AG08395 (cell line): ENCODE data around the gene GCC2.
"Not testable (repeated sequence)": the region's sequence is repeated elsewhere in the genome, so short reads cannot be mapped to it uniquely, and the experiment has no call there.

Source experiments
- DNase-seq: peaks from one replicate; pipeline ENCODE4 v3.0.0; 2012; ENCODE audit warnings: mixed read lengths, low spot score

GCC2 gene, protein sequence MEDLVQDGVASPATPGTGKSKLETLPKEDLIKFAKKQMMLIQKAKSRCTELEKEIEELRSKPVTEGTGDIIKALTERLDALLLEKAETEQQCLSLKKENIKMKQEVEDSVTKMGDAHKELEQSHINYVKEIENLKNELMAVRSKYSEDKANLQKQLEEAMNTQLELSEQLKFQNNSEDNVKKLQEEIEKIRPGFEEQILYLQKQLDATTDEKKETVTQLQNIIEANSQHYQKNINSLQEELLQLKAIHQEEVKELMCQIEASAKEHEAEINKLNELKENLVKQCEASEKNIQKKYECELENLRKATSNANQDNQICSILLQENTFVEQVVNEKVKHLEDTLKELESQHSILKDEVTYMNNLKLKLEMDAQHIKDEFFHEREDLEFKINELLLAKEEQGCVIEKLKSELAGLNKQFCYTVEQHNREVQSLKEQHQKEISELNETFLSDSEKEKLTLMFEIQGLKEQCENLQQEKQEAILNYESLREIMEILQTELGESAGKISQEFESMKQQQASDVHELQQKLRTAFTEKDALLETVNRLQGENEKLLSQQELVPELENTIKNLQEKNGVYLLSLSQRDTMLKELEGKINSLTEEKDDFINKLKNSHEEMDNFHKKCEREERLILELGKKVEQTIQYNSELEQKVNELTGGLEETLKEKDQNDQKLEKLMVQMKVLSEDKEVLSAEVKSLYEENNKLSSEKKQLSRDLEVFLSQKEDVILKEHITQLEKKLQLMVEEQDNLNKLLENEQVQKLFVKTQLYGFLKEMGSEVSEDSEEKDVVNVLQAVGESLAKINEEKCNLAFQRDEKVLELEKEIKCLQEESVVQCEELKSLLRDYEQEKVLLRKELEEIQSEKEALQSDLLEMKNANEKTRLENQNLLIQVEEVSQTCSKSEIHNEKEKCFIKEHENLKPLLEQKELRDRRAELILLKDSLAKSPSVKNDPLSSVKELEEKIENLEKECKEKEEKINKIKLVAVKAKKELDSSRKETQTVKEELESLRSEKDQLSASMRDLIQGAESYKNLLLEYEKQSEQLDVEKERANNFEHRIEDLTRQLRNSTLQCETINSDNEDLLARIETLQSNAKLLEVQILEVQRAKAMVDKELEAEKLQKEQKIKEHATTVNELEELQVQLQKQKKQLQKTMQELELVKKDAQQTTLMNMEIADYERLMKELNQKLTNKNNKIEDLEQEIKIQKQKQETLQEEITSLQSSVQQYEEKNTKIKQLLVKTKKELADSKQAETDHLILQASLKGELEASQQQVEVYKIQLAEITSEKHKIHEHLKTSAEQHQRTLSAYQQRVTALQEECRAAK (N-terminal part only)

DNA sequence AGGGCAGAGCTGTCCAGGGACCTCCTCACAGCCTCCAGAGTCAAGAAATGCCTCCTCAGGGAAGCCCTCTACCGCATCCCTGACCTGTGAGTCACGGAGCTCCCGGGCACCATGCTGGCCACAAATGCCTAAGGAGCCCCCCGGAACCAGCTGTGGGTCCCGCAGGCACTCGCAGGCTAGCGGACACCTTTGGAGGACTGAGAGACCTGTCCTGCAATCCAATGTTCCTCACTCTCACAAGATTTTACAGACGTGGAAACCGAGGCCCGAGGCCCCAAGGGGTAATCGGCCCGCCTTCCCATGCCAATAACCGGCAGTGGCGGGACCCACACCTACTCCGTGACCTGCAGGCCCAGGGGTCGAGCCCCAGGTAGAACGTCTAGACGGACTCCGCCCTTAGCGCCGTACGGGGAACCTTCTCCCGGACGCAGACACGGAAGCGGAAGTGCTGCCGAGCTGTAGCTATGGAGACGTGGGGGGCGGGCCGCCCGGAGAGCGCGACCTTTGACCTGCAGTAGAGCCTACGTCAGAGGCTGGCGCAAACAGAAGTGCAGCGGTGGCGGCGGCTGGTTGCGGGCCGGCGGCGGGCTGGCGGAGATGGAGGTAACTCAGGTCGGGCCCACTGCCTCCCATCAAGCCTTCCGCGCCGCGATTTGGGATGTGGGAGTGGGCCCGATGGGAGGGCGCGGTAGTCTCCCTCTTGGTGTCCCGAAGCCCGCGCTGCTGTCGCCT, at the start of gene GCC2:
Gene GCC2, plus strand, starts transcription at position 529 of the 732 bp plus-strand sequence. Its CDS starts 69 bp downstream, at position 598.
- DNase-seq: peak; percentile 93

DNA sequence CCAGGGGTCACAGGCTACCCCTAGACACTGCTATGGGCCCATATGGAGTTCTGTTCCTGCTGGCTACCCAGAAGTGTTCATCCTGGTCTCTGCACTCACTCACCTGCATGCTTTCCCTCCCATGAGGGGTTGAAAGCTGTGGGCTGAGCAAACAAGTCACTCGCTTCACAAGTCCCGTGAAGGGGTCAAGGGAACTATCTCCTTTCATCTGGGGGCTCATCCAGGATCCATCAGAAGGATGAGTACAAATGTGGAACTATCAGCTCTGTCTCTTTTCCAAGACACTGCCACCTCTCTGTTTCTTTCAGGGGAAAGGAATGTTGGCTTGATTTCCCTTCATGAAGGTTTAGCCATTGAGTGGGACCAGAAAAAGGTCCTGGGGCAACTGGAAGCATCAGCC, 49.5 kb upstream of the GCC2 start:
- no peak for DNase-seq

DNA sequence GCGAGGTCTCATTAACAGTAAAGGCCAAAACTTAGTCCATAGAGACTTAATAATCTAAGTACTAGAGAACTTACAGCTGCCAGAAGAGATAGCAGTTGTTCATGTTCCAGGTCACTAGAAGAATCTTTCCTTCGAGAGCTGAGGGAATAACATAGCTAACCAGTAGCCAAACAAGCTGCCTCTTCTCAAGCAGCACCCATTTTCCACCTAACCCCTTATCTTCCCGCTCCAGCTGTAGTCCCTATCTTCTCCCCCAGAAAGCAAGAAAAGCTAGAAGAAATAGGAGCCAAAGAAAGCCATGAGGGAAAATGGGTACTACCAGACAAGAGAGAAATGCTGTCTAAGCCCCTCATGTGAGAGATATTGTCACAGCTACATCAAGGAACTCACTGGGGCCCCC, 47.2 kb upstream of the GCC2 start:
- no peak for DNase-seq

DNA sequence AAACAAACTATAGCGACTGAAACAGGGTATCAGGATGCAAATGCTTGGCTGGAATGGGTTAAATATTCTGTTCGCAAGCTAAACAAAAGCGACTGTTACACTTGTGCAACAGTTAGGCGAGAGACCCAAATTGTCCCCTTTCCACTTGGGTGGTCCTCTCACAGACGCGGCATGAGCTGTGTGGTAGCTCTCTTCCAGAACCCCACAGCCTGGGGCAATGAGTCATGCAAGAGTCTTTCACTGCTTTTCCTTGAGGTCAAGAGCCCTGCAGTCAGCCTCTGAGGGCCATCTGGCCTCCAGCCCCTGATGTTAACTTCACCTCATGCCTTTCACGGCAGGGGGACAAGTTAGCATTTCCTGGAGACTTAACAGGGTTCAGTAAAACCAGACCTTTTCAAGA, 45.5 kb upstream of the GCC2 start:
- peak; percentile 50 for DNase-seq

DNA sequence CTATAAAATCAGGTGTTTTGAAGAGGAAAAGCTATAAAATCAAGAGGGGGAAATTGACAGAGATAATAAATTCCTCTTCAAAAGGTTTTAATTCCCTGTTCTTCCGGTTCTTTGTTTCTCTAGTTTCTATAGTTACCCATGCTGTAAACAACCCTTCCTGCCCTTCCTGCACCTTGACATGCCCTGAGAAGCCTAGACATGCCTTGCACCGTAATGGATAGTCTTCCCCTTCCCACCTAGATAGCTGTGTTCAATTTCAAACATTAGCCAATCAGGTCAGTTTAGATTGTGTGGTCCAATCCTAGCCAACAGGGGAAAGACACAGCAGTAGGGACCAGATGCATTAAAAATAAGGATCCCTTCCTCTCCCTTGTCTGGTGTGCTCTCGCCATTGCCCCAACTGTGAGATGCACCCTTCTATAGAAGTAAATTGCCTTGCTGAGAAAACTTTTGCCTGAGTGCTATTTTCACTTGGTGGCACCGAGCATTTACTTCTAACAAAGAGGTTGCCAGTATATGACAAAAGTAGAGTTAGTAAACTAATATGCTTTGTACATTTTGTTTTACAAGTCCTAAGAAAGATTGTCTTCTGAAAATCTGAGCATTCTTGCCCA, 44.1 kb upstream of the GCC2 start:
- no peak for DNase-seq

DNA sequence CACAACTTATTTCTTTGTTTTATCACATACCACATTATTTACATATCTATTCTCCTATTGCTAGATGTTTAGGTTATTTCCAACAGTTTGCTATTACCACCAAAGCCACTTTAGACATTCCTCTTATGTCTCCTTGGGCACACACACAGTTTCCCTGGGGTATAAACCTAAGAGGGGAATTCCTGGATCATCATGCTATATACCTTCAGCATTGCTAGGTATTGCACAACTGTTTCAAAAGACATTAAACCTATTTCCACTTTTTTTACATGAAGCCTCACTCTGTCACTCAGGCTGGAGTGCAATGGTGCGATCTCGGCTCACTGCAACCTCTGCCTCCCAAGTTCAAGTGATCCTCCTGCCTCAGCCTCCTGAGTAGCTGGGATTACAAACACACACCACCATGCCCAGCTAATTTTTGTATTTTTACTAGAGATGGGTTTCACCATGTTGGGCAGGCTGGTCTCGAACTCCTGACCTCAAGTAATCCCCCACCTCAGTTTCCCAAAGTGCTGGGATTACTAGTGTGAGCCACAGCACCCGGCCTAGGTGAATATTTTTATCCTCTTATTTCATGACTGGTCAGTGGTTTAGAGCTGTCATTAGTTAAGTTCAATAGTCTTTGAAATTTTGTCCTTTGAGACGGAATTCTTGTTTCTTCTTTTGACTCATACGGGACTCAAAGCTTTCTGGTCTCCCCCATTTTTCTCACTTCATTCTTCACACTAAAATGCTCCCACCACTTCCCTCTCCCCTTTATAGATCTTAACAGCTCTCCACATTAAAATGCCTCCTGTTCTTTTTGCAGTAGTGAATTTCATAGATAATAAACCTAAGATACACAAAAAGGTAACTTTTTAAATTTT, 40.9 kb upstream of the GCC2 start:
- DNase-seq: no peak

DNA sequence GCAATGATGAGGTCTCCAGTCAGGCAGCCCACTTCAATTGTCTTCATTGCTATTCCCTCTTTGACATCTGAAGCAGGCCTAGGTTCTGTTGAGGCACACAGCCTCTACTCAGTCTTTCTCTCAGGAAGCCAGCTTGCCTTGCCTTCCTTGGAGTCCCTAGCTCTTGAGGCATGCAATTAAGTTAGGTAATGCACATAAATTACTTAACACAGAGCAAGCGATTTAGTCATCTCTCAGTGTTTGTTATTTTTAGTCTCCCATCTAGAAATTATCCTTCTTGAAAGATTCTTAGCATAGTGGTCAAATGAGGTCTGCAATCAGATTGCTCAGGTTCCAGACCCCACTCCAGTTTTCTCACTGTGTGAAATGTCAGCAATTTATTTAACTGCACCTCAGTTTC, 39.2 kb upstream of the GCC2 start:
- peak; percentile 34 for DNase-seq

DNA sequence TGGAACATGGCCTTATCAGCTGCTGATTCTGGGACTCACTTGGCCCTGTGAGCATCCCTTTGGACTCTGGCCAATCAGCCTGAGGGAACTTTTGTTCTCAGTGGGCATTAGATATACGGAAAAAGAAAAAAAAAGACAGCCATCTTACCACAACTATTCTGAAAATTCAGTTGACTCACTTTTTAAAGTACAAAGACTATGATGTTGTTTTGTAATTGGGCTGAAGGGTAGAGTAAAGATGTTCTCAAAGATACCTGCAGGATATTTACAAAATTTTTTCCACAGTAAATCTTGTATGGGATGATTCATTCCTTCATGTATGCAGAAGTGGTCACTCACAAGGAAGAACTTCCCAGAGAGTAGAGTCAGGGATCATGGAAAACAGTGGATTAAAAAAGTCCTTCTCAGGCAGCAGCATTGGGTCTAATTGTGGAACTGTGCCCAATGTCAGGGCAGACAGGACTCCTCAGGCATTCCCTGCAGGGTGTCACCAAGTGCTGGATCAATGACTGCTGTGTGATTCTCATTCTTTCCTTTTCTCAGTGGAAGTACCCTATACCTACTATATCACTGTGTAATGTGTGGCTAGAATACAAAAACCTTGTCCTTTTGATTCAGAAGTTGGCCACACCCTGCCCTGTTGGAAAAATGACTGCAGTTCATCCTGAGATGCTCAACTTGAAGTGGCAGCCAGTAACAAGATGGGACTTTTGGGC, 35.9 kb upstream of the GCC2 start:
- DNase-seq: peak; percentile 84

DNA sequence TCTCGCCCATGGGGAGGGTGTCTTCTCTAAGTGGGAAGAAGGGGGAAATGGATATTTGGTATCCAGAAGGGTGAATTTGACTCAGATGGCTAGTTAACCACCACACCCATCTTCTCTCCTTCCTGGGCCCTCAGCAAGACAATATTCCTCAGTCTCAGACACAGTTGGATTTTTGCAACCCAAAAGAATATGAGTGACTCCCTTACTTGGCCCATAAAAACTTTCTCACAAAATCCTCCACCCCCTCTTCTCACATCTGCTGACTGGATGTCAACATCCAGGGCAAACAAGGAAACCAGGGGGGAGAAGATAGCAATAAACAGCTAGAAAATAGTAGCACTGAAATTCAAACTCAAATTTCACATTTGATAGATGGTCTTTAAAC, 35.3 kb upstream of the GCC2 start:
- DNase-seq: no peak

DNA sequence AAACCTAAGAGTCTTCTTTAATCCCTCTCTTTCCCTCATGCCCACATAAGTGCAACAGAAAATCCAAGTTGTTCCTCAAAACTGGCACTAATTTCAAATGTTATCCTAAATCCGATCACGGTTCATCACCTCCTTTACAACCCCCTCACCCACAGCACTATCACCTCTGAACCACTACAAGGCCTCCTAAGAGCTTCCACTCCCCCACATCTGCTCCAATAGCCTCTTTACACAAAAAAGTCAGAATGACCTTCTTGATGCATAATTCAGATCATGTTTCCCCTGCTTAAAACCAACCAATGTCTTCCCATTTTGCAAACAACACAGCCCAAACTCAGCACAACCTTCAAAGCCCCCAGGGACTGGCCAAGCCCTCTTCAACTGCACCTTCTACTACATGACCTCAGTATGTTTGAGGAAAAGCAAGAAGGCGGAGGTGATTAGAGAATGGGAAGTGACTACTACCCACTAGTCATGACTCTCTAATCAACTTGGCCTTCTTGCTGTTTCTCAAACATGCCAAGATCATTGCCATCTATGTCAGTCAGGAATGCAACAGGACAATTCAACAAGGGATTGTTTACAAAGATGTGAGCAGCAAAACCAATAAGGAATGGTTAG, 34.6 kb upstream of the GCC2 start:
- DNase-seq: no peak

DNA sequence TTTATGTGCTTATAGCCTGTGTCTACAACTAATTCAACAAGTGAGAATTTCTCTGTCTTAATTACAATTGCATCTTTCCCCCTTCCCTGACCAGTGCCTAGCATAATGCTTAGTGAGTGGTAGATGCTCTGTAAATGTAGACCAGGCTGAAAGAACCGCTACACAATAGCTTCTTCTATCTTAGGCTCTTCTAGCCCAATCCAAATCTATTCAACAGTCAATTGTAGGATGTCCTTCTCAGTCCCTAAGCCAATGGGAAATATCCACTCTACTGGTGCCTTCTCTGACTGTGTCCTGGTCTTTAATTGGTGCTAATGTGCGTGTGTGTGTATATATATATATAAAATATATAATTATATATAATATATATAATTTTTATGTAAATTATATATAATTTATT, 34.1 kb upstream of the GCC2 start:
- no peak for DNase-seq

DNA sequence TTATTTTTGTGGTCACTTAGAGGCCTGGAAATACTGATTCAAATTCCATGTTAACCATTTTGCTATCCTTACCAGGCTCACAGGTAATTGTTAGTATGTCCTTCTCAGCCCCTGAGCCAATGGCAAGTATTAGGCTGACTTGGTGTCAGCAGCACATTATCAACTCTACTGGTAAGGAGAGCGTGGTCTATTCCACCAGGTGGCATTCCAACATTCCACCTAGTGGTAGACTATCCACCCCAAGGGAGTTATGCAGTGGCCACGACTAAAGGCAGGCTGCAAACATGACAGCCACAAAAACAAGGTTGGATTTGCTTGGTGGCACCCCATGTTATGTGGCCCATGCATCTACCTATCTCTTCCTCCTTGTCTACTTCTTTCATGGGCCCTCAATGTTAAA, 31.8 kb upstream of the GCC2 start:
- DNase-seq: no peak

DNA sequence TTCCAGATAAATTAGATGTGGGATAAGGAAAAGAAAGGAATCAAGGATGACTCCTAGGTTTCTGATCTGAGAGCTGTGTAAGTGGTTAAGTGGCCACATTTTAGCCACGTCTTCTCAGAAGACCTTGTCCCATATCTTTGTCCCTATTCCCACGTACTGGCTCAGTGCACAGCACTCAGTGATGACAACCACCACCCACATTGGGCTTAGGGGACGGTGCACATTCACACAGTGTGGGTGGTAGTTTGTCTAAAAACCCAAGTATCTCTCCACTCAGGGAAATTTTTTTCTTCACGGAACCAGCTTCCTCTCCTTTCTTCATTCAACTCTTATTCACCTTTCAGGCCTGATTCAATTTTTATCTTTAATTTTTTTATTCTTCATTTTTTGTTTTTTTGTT, 30.6 kb upstream of the GCC2 start:
- no peak for DNase-seq

DNA sequence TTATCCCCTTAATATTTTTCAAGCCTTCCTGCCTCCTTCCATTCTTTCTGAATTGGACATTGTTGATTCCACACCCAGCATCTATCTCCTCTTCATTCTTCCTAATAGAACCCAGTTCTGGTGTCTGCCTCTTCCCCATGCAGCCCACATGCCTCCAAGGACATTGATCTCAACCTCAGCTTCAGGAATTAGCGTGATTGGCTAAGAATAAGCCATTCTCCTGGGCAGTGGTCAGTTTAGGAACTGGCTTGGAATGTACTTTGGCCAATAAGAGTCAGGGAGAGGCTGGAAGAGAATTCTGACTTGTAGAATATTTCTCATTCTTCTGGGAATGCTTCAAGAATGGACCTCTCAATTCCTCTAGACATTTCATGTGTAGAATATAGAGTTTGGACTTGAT, 25.9 kb upstream of the GCC2 start:
- DNase-seq: no peak

DNA sequence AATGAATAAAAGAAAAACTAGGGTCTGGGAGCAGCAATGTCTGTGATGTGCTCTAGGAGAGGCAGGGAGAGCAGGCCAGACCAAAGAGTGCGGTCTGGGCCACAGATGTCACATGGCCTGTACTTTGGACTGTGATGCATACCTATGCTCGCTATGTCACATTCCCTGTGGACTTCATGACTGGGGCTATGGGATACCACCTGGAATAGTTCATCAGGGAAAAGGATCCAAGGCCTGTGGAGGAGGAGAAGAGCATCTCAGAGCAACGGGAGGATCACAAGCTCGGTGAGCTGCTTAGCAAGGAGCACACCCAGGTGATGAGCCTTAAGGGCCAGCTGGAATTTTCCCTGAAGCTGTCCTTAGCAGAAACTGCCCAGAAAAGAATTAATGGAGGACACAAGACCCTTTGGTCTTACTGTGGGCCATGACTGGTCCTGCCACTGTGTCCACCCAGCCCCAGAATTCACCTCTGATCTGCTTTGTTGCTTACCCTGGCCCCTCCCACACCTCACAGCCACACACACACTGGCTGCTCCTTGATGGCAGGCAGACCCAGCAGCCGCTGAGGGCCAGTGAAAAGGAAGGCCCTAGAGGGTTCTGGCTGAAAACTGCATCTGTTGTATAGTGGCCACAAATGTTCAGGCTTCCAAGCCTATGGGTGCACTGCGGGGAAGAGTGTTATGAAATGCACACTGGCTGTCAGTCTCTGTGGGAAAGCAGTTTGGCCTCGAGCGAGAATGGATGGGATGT, 25.3 kb upstream of the GCC2 start:
- no peak for DNase-seq

DNA sequence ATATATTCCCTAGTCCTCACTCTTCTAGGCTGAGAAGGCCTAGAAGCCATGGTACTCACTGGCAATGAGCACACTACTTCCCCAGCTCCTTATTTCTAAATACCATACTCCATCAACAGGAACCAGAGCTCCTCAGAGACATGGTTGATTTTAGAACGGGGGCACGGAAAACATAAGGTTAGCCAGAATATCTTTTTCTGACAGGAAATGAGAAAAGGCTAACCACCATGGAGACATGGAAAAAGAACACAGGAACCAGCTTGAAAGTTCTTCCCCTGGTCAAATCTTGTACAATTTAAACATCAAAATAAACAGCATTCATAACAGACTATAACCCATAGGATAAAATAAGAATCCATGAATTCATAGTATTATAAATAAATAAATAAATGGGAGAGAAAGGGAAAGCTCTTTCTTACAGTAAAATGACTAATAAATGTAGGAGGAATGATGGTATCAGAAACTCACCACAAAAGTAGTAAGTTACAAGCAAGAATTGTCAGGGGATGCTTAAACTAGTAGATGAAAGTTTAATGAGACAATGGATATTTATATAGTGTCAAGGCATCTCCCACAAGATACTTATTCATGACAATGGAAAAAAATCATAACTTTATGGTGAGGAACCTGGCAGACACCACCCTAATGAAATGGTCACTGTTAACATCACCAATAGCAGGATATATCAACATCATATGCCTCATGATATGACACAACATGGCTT, 20.6 kb upstream of the GCC2 start:
- DNase-seq: no peak

DNA sequence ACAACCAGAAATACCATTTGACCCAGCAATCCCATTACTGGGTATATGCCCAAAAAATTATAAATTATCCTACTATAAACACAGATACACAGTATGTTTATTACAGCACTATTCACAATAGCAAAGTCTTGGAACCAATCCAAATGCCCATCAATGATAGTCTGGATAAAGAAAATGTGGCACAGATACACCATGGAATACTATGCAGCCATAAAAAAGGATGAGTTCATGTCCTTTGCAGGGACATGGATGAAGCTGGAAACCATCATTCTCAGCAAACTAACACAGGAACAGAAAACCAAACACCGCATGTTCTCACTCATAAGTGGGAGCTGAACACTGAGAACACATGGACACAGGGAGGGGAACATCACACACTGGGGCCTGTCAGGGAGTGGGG, 13.4 kb upstream of the GCC2 start:
- not testable (repeated sequence) for DNase-seq

DNA sequence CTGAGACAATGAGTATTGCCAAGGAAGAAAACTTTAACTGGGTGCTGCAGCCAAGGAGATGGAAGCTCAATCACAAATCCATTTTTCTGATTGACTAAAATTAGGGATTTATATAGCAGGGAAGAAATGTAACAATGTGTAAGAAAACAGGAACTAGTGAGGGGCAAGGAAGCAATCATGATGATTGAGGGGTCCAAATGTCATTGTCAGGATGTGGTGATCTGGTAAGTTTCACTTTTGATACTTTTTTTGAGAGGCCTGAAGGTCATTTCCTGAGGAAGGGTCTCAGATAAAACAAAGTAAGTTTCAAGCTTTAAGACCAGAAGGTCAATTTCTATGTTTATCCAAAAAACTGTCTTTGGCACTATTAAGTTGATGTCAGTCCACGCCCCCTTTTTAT, 12.0 kb upstream of the GCC2 start:
- DNase-seq: no peak
